Cardiac fibroblast (primary cell): Measurements from ENCODE around the gene ALG8.

Experiments used
- DNase-seq, 2 donors: peaks; one replicate each; pipeline versions ENCODE4 v3.0.0 to v3.0.0-alpha.2; 2010; ENCODE audit warnings: low read depth in 2 of 2
- H3K4me3 ChIP-seq, 2 donors: replicated peaks in 1 of 2; 1 replicate in 1 of 2; 2 replicates in 1 of 2; pipeline ENCODE4 v1.5.1; 2011; ENCODE audit warnings: low read depth in 2 of 2, low read length in 2 of 2, mild to moderate bottlenecking in 2 of 2, moderate library complexity in 1 of 2
- CTCF ChIP-seq: IDR thresholded peaks from one replicate; pipeline ENCODE4 v1.5.1; 2011; ENCODE audit warnings: low read depth, mild to moderate bottlenecking, low read length, inconsistent platforms

Gene ALG8

GRCh38 chr11:78160557-78160956 lies 21.1 kb upstream of the ALG8 start:
- no peak overlapping the region for H3K4me3 ChIP-seq
- DNase-seq, result no peak
- no peak for TF ChIP-seq CTCF

- no peak for TF ChIP-seq CTCF
- peak in 1 of 2 donors; percentile 47 for DNase-seq
Observed at GRCh38 chr11:78158987-78159652, 19.7 kb upstream of the ALG8 start.

GRCh38 chr11:78156127-78156844 lies 16.9 kb upstream of the ALG8 start:
- H3K4me3 ChIP-seq, result no peak overlapping the region
- DNase-seq, result peak in 1 of 2 donors; percentile 21
- TF ChIP-seq CTCF, result no peak

More at GRCh38 chr11:78158987-78159652, 19.7 kb upstream of the ALG8 start:
- H3K4me3 ChIP-seq, result no peak overlapping the region

- DNase-seq, result no peak
- H3K4me3 ChIP-seq, result no peak overlapping the region
- no peak for TF ChIP-seq CTCF
Observed at GRCh38 chr11:78151804-78152203, 12.4 kb upstream of the ALG8 start.

GRCh38 chr11:78150754-78151153 lies 11.3 kb upstream of the ALG8 start:
- no peak for TF ChIP-seq CTCF
- no peak for DNase-seq
- H3K4me3 ChIP-seq, result no peak overlapping the region

GRCh38 chr11:78150346-78150745 lies 10.9 kb upstream of the ALG8 start:
- no peak overlapping the region for H3K4me3 ChIP-seq
- no peak for DNase-seq
- no peak for TF ChIP-seq CTCF
